ENCODE results near the gene MTX3. TPM values are rescaled to one million over a fixed set of nuclear protein-coding genes. Genes with fewer than 3 reads are reported as not detected.

Gene MTX3
- total and polyA plus RNA-seq, 2 experiments from 2014 or later: 7.0 to 18.4 TPM

DNA sequence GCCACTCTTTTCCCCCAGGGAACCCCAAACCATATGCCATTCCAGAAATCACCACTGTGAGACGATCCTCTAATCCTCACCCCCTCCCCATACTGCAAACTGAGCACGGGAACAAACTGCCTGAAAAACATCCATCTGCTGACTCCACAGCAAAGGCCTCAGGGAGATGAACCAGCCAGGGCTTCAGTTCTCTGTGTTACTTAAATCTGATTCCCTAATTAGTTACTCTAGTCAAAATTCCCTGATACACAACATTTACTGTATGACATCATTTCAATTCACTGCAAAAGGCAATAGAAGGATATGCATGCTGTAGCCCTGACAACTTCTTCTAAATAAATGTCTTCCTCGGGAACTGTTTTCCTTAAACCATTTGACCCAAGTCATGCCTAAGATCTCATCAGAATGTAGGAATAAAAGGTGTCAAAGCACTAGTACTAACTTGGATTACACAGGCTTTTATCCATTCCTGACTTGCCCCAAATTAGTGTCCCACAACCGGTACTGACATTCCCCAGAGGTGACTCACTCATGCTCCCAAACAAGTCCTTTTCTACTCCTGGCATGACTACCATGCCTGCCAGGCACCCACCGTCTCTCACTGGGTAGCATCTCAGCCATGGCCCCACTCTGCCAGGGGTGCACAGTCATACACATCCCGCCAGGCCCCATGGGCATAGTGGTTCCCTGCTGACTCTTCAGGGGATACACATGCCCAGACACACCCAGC lies 35.0 kb downstream of the MTX3 start:
- in situ Hi-C loops (cut with MboI): no loop called here

DNA sequence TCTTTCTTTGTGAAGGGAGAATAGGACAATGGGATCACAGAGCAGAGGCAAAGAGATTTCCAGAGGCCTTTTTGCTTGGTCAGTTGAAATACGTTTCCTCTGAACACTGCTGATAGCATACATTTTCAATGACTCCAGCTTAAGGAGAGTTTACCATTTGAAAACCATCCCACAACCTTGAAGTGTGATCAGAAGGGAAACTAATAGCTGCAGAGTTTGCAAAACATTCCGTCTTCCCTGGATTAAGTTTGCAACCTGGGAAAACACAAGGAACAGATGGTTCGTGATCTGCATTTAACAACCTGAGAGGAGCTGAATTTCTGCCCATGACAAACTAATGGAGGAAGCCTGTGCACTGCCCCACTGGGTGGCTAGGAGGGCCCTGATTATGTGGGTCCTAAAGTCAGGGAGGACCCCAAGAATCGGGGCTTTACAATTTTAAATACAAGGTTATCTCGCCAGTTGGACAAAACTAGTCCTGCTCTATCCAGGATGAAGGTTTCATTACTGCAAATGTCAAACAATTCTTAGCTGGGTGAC lies 35.6 kb downstream of the MTX3 start:
- no peaks in the 10 kb centered on the region for H3K36me3 ChIP-seq (ENCODE audit: low read depth)
- in situ Hi-C loops (cut with MboI): no loop called here
- no peaks in the 10 kb centered on the region for H3K79me2 ChIP-seq (ENCODE audit: insufficient read depth)
- peaks cover 11% of the 10 kb centered on the region for H3K4me1 ChIP-seq (ENCODE audit: insufficient read depth)
- TF ChIP-seq EZH2 (IDR thresholded peaks at IDR 0.05; ENCODE audit: insufficient read depth, poor library complexity, severe bottlenecking): no peak
- no peak overlapping the region for H2AFZ ChIP-seq
- WGBS, 2 experiments (ENCODE audit: low coverage in 1 of 2, low lambda C conversion rate in 2 of 2, missing lambda C conversion rate in 2 of 2): 94% methylated on average over 5 of the region's 5 CpGs
- H4K20me1 ChIP-seq (ENCODE audit: insufficient read depth): no peaks in the 10 kb centered on the region
- no peak overlapping the region for H3K4me3 ChIP-seq
- peaks cover 18% of the 10 kb centered on the region for H3F3A ChIP-seq (ENCODE audit: insufficient read depth)
- H3K27me3 ChIP-seq (replicated peaks; ENCODE audit: insufficient read depth): no peaks in the 10 kb centered on the region
- H3K4me2 ChIP-seq (ENCODE audit: unreplicated experiment): no peak overlapping the region
- no peak overlapping the region for H3K9ac ChIP-seq
- H3K9me3 ChIP-seq (ENCODE audit: low read depth): no peaks in the 10 kb centered on the region
- H3K9me2 ChIP-seq (ENCODE audit: insufficient read depth): no peaks in the 10 kb centered on the region
- DNase-seq: no peak
- peak overlapping the region; percentile 36 for H3K27ac ChIP-seq

More for the DNA sequence above, 35.0 kb downstream of the MTX3 start:
- Histone ChIP-seq H3F3A (ENCODE audit: insufficient read depth) (peaks cover 18% of the 10 kb centered on the region), H3K4me1 (ENCODE audit: insufficient read depth) (peaks cover 11% of the 10 kb centered on the region), H3K9me3 (ENCODE audit: low read depth) (no peaks in the 10 kb centered on the region), H2AFZ (no peak overlapping the region), H3K27ac (peak overlapping the region; percentile 36), H3K9me2 (ENCODE audit: insufficient read depth) (no peaks in the 10 kb centered on the region), H3K27me3 (replicated peaks; ENCODE audit: insufficient read depth) (no peaks in the 10 kb centered on the region), H3K36me3 (ENCODE audit: low read depth) (no peaks in the 10 kb centered on the region), H3K4me3 (no peak overlapping the region), H3K79me2 (ENCODE audit: insufficient read depth) (no peaks in the 10 kb centered on the region), H3K9ac (no peak overlapping the region), H3K4me2 (ENCODE audit: unreplicated experiment) (peak overlapping the region; percentile 17), H4K20me1 (ENCODE audit: insufficient read depth) (no peaks in the 10 kb centered on the region)
- WGBS, 2 experiments (ENCODE audit: low coverage in 1 of 2, low lambda C conversion rate in 2 of 2, missing lambda C conversion rate in 2 of 2): 45 to 52% methylated on average over 6 of the region's 6 CpGs
- peak; percentile 78 for DNase-seq
- TF ChIP-seq EZH2phosphoT487 (IDR thresholded peaks at IDR 0.05; ENCODE audit: insufficient read depth, low read depth) (no peak), EZH2 (IDR thresholded peaks at IDR 0.05; ENCODE audit: insufficient read depth, poor library complexity, severe bottlenecking) (no peak)

DNA sequence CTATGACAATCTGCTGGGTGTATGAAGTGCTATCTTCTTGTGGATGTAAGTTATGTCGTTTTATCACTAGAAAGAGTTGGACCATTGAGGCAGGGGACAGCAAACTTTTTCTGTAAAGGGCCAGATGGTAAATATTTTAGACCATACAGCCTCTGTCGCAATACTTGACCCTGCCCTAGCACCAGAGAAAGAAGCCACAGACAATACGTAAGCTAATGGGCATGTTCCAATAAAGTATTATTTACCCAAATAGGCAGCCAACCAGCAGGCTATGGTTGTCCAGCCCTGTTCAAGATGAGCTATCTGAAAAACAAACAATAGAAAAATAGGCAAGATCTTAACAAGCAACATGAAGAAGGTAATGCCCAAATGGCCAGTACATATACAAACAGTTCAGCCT lies 36.4 kb downstream of the MTX3 start:
- Histone ChIP-seq H3K4me2 (ENCODE audit: unreplicated experiment) (no peak overlapping the region), H3K4me3 (no peak overlapping the region), H3K27ac (no peak overlapping the region), H3K36me3 (ENCODE audit: low read depth) (no peaks in the 10 kb centered on the region), H3K79me2 (ENCODE audit: insufficient read depth) (no peaks in the 10 kb centered on the region), H3K27me3 (replicated peaks; ENCODE audit: insufficient read depth) (no peaks in the 10 kb centered on the region), H3K9me2 (ENCODE audit: insufficient read depth) (no peaks in the 10 kb centered on the region), H3K4me1 (ENCODE audit: insufficient read depth) (peaks cover 11% of the 10 kb centered on the region), H3F3A (ENCODE audit: insufficient read depth) (peaks cover 18% of the 10 kb centered on the region), H4K20me1 (ENCODE audit: insufficient read depth) (no peaks in the 10 kb centered on the region), H3K9me3 (ENCODE audit: low read depth) (no peaks in the 10 kb centered on the region), H2AFZ (no peak overlapping the region), H3K9ac (no peak overlapping the region)
- in situ Hi-C loops (cut with MboI): no loop called here
- TF ChIP-seq EZH2phosphoT487 (IDR thresholded peaks at IDR 0.05; ENCODE audit: insufficient read depth, low read depth) (no peak), EZH2 (IDR thresholded peaks at IDR 0.05; ENCODE audit: insufficient read depth, poor library complexity, severe bottlenecking) (no peak)
- 50% methylated on average over 3 of the region's 3 CpGs for WGBS, 2 experiments (ENCODE audit: low coverage in 1 of 2, low lambda C conversion rate in 2 of 2, missing lambda C conversion rate in 2 of 2)
- DNase-seq: peak; percentile 39

DNA sequence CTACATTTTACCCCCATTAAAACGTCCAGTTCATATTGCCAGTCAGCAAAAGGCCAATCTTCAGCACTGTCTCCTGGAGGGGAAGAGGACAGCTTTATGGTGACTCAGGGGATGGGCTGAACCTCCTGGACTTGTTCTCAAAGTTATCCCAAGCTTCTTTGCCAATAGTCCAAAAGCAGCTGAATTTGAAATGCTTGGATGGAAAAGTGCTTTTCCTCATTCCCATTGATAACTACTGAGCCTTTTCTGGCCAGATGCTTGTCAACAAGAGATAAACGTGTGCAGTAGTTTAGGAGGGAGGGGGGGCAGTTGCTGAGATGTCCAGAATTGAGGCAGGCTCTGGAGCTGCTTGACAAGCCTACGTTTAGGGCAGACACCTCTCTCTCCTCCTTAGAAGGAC lies 43.5 kb downstream of the MTX3 start:
- no peaks in the 10 kb centered on the region for H3K27me3 ChIP-seq (replicated peaks; ENCODE audit: insufficient read depth)
- H4K20me1 ChIP-seq (ENCODE audit: insufficient read depth): no peaks in the 10 kb centered on the region
- no peak overlapping the region for H3K4me2 ChIP-seq (ENCODE audit: unreplicated experiment)
- H3K79me2 ChIP-seq (ENCODE audit: insufficient read depth): no peaks in the 10 kb centered on the region
- H3K27ac ChIP-seq: no peak overlapping the region
- WGBS, 2 experiments (ENCODE audit: low coverage in 1 of 2, low lambda C conversion rate in 2 of 2, missing lambda C conversion rate in 2 of 2): 8 to 9% methylated on average over 3 of the region's 3 CpGs
- H2AFZ ChIP-seq: no peak overlapping the region
- H3K36me3 ChIP-seq (ENCODE audit: low read depth): no peaks in the 10 kb centered on the region
- DNase-seq: no peak
- H3K9me3 ChIP-seq (ENCODE audit: low read depth): no peaks in the 10 kb centered on the region
- H3K9ac ChIP-seq: no peak overlapping the region
- in situ Hi-C loops (cut with MboI): no loop called here
- TF ChIP-seq EZH2 (IDR thresholded peaks at IDR 0.05; ENCODE audit: insufficient read depth, poor library complexity, severe bottlenecking) (no peak), EZH2phosphoT487 (IDR thresholded peaks at IDR 0.05; ENCODE audit: insufficient read depth, low read depth) (no peak)
- no peak overlapping the region for H3K4me3 ChIP-seq
- no peaks in the 10 kb centered on the region for H3K4me1 ChIP-seq (ENCODE audit: insufficient read depth)
- no peaks in the 10 kb centered on the region for H3K9me2 ChIP-seq (ENCODE audit: insufficient read depth)
- H3F3A ChIP-seq (ENCODE audit: insufficient read depth): no peaks in the 10 kb centered on the region

Measured in GM23248 (cell line).